T-helper 2 cell (primary cell): ENCODE results near the gene SLC35F3.

Experiments
- DNase-seq, 5 experiments: peaks; one replicate each; pipeline versions ENCODE4 v3.0.0 to v3.0.0-alpha.2; 2012 to 2022

Gene SLC35F3

GRCh38 chr1:234373064-234373958 is 468.8 kb downstream of the SLC35F3 start, which contains the start of gene COA6:
TSS of gene COA6 (plus strand) at chr1:234373456. CDS start at chr1:234373467, 11 bp downstream.
- peak; percentile 72 to 97 (median 88) for DNase-seq

DNA sequence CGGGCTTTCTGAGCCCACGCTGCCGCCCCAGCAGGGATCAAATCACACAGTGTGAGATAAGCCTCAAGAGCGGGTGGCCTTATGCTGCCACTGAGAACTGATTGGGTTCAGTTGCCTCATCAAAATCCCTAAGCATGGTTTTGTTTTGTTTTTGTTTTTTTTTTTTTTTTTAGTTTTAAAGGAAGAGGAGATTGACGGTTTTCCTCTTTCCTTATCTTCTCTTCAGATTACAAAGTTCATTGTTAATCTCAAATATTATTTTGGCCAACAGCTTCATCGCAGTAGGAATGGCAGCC is 469.4 kb downstream of the SLC35F3 start:
- DNase-seq: no peak
